Activated naive CD8-positive, alpha-beta T cell treated with anti-CD3 and anti-CD28 coated beads for 36 hours (primary cell): ENCODE measurements around the gene CALM1. TPM values are rescaled to one million over a fixed set of nuclear protein-coding genes. Genes with fewer than 3 reads are reported as not detected.

Experiments used
- DNase-seq: peaks from one replicate; pipeline ENCODE4 v3.0.0; 2021
- H3K27ac Mint-ChIP-seq: one replicate; pipeline ENCODE4 v1.8.0; 2022; ENCODE audit warnings: mild to moderate bottlenecking, moderate library complexity, mixed read lengths
- H3K27me3 Mint-ChIP-seq: one replicate; pipeline ENCODE4 v1.8.0; 2022; ENCODE audit warnings: mild to moderate bottlenecking, mixed read lengths
- H3K36me3 Mint-ChIP-seq: one replicate; pipeline ENCODE4 v1.8.0; 2021; ENCODE audit warnings: mild to moderate bottlenecking, mixed read lengths
- H3K4me1 Mint-ChIP-seq: one replicate; pipeline ENCODE4 v1.8.0; 2021; ENCODE audit warnings: mixed read lengths
- H3K4me3 Mint-ChIP-seq: one replicate; pipeline ENCODE4 v1.8.0; 2022; ENCODE audit warnings: mild to moderate bottlenecking, moderate library complexity, mixed read lengths
- H3K9me3 Mint-ChIP-seq: one replicate; pipeline ENCODE4 v1.8.0; 2022; ENCODE audit warnings: mixed read lengths
- total RNA-seq, 2 experiments: library from RNA; stranded (reverse); gene quantifications; one replicate each; pipeline ENCODE4 v1.2.3, GENCODE V29; 2021

Gene CALM1
- total RNA-seq, 2 experiments from 2014 or later = 437 to 439 TPM

DNA sequence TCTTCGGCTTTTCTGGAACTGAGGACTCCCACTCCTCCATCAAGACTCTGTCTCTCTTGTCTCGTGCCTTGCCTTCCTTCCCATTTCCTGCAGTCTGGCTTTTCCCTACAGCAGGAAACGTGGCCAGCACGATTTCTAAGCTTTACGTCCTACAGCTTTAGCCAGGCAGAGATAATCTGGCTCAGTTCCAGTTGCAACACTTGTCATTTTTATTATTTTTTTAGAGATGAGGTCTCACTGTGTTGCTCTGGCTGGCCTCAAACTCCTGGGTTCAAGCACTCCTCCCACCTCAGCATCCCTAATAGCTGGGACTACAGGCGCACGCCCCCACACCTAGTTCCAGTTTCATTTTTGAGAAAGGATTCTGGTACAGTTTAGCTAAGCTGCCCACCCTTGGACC lies 19.9 kb downstream of the CALM1 start:
- Mint-ChIP-seq H3K36me3 (no peaks in the 10 kb centered on the region), H3K27me3 (no peaks in the 10 kb centered on the region), H3K4me1 (peaks cover 2% of the 10 kb centered on the region), H3K9me3 (no peaks in the 10 kb centered on the region), H3K4me3 (no peak overlapping the region), H3K27ac (no peak overlapping the region)
- DNase-seq = no peak

DNA sequence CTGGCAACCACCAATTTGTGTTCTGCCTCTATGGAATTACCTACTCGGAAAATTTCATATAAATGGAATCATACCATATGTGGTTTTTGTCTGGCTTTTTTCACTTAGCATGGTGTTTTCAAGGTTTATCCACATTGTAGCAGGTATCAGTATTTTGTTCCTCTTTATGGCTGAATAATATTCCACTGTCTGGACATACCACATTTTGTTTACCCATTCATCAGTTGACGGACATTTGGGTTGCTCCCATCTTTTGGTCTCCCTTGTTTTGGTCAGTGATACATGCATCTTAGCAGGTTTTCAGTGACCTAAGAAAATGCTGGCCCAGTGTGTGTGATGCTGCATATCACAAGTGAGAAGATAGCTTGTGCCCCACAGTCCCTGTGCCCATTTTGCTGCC lies 21.2 kb downstream of the CALM1 start:
- Mint-ChIP-seq H3K9me3 (no peaks in the 10 kb centered on the region), H3K27ac (no peak overlapping the region), H3K4me3 (no peak overlapping the region), H3K36me3 (no peaks in the 10 kb centered on the region), H3K4me1 (peaks cover 2% of the 10 kb centered on the region), H3K27me3 (no peaks in the 10 kb centered on the region)
- DNase-seq = no peak

DNA sequence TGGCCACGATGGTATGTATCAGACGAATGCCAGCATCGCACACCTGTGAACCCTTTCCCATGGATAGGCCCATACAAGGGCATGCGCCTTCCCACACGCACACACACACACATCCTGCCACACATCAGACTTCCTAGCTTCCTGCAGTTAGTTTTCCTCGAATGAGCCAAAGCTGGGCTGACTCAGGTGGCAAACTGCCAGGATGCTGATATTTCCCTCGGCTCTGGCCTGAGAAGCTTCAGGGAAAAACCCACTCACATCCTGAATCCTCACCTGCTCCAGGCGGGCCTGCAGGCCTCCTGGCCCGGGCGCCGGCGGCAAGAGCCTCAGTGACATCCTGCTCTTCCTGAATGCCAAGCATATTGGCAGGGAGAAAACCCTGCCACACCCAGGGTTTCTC lies 22.4 kb downstream of the CALM1 start:
- Mint-ChIP-seq H3K27me3 (no peaks in the 10 kb centered on the region), H3K36me3 (no peaks in the 10 kb centered on the region), H3K4me1 (peaks cover 2% of the 10 kb centered on the region), H3K4me3 (no peak overlapping the region), H3K27ac (no peak overlapping the region), H3K9me3 (no peaks in the 10 kb centered on the region)
- DNase-seq = no peak

DNA sequence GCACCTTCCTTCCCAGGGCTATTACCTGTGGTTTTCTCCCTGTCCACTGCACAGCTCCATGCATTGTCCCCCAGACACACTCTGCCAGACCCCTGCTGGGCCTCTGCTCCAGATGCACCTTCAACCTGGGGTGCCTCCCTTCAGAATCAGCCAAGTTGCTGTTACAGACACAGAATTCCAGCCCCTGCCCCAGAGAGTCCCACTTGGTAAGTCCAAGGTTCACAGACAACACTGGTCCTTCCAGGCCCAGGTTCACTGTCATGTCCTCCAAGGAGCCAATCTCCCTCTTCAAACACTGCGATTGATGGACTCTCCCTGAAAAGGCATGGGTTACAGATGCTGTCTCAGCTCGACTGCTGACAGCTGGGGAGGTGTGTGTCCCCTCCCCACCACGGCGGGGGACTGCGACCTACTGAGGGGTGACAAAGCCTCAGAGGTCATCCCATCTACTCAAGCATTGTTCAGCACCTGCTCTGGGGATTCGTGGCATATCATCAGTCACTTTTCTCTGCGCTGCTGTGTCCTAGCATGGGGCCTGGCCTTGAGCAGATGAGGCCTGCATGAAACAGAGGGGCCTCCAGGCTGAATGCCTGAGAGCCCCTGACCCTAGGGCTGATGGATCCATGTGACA lies 24.3 kb downstream of the CALM1 start:
- peaks cover 2% of the 10 kb centered on the region for H3K4me1 Mint-ChIP-seq
- H3K9me3 Mint-ChIP-seq = no peaks in the 10 kb centered on the region
- no peaks in the 10 kb centered on the region for H3K27me3 Mint-ChIP-seq
- no peak for DNase-seq
- H3K36me3 Mint-ChIP-seq = no peaks in the 10 kb centered on the region
- no peak overlapping the region for H3K27ac Mint-ChIP-seq
- H3K4me3 Mint-ChIP-seq = no peak overlapping the region

DNA sequence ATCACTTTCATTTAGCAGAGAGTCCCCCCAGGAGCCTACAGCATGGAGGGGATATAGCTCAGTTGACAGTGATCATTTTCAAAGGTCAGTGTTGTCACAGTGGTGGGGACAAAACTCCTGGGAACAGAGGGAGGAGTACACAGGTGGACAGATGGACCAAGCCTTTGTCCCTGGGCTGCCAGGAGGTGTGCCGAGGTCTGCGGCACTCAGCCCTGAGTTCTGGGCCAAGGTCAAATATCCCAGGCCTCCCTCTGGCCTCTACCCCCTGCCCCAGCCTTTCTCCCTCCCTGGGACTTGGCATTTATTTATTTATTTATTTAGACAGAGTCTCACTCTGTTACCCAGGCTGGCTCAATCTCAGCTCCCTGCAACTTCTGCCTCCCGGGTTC lies 24.8 kb downstream of the CALM1 start:
- Mint-ChIP-seq H3K27ac (no peak overlapping the region), H3K36me3 (no peaks in the 10 kb centered on the region), H3K27me3 (no peaks in the 10 kb centered on the region), H3K4me3 (no peak overlapping the region), H3K9me3 (no peaks in the 10 kb centered on the region), H3K4me1 (peaks cover under 1% of the 10 kb centered on the region)
- DNase-seq = no peak

DNA sequence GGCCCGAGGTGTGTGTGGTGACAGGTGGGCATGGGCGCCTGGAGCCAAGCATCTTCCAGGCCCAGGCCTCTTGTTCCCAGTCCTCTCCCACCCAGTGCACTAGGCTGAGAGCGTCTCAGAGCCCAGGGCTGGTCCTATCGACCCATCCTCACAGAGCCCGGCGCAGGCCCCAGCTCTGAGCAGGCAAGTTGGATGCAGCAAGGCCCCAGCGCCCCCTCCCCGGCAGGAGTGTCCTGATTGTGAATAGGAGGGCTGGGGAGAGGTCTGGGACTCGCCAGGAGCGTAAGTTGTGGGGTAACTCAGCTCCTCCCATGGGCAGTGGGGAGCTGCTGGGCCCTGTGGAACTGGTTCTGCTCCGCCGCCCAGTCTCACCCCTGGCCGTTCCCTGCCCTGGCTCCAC lies 26.3 kb downstream of the CALM1 start:
- Mint-ChIP-seq H3K36me3 (no peaks in the 10 kb centered on the region), H3K4me1 (no peaks in the 10 kb centered on the region), H3K27me3 (no peaks in the 10 kb centered on the region), H3K4me3 (no peak overlapping the region), H3K27ac (no peak overlapping the region), H3K9me3 (no peaks in the 10 kb centered on the region)
- no peak for DNase-seq

DNA sequence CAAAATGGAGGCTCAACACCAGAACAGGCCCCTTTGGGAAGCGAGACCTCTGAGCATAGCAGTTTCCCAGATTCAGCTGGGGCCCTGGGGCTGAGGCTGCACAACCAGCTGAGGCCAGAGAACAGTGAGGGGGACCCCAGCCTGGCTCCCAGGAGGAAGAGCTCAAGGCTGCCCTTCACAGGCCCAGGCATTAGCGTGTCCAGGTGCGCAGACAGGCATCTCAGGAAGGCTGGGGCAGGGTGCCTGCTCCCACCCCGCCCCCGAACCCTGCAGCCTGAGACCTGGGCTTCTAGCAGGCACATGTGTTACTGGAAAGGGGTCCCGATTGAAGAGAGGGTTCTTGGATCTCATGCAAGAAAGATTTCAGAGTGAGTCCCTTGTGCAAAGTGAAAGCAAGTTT lies 27.2 kb downstream of the CALM1 start:
- Mint-ChIP-seq H3K9me3 (no peaks in the 10 kb centered on the region), H3K4me3 (no peak overlapping the region), H3K36me3 (no peaks in the 10 kb centered on the region), H3K27me3 (no peaks in the 10 kb centered on the region), H3K27ac (no peak overlapping the region), H3K4me1 (no peaks in the 10 kb centered on the region)
- no peak for DNase-seq

DNA sequence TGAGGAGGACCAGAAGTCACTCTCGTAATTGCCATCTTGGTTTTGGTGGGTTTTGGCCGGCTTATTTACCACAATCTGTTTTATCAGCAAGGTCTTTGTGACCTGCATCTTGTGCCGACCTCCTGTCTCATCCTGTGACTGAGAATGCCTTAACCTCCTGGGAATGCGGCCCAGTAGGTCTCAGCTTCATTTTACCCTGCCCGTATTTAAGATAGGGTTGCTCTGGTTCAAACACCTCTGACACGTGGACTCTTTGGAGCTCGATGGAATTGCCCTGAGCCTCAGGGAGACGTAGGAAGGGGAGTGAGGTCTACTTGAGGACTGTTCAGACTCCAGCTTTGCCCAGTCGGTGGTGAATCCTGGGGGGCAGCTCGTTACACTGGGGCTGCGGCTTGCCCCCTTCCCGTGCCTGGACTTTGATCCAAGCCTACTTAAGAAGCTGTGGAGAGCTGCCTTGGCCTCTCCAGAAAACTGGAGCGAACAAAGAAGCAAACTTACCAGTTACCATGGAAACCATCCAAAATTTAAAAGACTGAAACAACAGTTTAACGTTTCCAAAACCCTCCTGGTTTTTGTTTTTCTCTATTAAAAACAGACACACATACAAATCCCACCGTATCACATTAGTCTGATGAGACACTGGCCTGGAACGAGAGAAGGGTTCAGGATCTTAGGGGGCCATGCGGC lies 28.0 kb downstream of the CALM1 start:
- no peak overlapping the region for H3K27ac Mint-ChIP-seq
- no peaks in the 10 kb centered on the region for H3K36me3 Mint-ChIP-seq
- no peaks in the 10 kb centered on the region for H3K27me3 Mint-ChIP-seq
- no peaks in the 10 kb centered on the region for H3K9me3 Mint-ChIP-seq
- H3K4me3 Mint-ChIP-seq = no peak overlapping the region
- H3K4me1 Mint-ChIP-seq = no peaks in the 10 kb centered on the region
- no peak for DNase-seq

DNA sequence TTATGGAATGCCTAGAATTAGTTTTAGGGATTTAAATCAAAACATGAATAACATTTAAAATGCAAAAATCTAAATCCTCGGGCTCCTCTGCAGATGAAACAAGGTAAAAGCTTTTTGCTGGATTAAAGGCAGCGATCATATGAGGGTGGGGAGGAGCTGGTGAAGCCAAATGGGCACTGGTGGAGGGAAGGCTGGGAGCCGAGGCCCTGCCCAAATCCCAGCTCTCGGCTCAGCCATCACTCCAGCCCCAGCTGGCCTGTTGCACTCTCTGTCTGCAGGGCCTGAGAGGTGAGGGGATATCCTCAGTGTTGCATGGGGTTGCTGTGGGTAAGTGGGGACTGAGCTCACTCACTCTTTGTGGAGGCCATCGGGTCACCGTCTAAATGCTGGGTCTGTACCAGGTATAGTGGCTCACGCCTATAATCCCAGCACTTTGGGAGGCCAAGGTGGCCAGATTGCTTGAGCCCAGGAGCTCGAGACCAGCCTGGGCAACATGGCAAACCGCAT lies 28.6 kb downstream of the CALM1 start:
- Mint-ChIP-seq H3K36me3 (no peaks in the 10 kb centered on the region), H3K4me3 (no peak overlapping the region), H3K4me1 (no peaks in the 10 kb centered on the region), H3K27ac (no peak overlapping the region), H3K27me3 (no peaks in the 10 kb centered on the region), H3K9me3 (no peaks in the 10 kb centered on the region)
- no peak for DNase-seq

DNA sequence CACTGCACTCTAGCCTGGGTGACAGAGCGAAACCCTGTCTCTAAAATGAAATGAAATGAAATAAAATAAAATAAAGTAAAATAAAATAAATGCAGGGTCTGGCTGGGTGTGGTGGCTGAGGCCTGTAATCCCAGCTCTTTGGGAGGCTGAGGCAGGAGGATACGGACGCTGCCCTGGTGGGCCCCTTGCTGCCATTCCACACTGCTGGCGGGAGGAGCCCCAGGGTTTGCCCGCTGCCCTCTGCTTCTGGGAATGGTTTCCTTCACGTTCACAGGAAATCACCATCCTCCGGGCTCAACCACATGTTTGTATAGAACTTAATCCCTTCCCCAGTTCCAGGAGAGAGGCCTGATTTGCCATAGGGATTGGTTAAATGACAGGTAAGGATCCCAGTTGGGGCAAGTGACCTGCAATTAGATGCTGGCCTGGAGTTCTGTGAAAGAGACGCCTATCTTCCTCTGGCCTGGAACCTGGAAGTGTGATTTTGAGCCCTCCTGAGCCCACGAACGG lies 29.3 kb downstream of the CALM1 start:
- no peaks in the 10 kb centered on the region for H3K4me1 Mint-ChIP-seq
- H3K4me3 Mint-ChIP-seq = no peak overlapping the region
- H3K27ac Mint-ChIP-seq = no peak overlapping the region
- no peak for DNase-seq
- no peaks in the 10 kb centered on the region for H3K27me3 Mint-ChIP-seq
- H3K9me3 Mint-ChIP-seq = no peaks in the 10 kb centered on the region
- no peaks in the 10 kb centered on the region for H3K36me3 Mint-ChIP-seq

DNA sequence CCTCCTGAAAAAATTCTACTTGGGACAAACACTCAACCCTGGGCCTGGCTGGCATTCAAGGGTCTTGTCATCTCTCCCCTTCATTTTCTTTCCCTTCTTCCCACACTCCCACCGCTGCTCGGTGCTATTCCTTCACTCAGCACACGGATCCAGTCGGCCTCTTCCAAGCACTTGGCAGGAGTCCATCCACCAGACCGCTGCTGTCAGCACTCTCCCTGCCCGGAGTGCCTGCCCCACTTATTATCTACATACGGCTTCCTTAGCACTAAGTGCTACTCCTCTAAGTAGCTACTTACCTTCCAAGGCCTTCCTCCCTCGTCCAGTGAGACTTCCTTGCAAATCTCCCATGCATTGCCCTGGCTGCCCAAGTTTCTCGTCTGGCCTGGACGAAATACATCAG lies 29.8 kb downstream of the CALM1 start:
- no peaks in the 10 kb centered on the region for H3K27me3 Mint-ChIP-seq
- DNase-seq = no peak
- H3K4me1 Mint-ChIP-seq = no peaks in the 10 kb centered on the region
- no peak overlapping the region for H3K4me3 Mint-ChIP-seq
- H3K9me3 Mint-ChIP-seq = no peaks in the 10 kb centered on the region
- no peaks in the 10 kb centered on the region for H3K36me3 Mint-ChIP-seq
- no peak overlapping the region for H3K27ac Mint-ChIP-seq

DNA sequence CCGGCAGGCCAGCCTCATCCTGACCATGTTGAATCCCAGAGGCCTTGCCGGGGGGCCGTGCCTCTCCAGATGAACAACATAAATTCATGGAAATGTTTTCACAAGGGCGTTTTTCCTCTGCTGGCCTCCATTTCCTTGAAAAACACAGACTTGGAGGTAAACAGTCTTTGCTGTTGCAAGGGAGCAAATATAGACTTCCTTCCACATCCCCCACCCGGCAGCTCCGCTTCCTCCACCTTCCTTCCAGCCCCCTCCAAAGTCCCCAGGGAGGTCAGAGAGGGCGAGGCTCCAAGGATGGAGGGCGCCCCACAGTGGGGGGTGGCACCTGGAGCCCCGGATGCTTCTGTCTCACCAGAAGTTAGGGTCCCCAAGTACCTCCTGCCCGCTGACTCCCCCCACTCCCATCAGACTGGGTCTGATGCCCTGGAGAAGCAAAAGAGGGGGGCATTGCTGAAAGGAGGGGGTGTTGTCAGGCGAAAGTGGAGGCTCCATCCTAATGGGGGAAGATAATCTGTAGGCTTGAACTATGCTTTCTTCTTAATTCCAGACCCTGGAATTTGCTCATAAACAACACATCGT lies 31.1 kb downstream of the CALM1 start:
- Mint-ChIP-seq H3K9me3 (no peaks in the 10 kb centered on the region), H3K27ac (no peak overlapping the region), H3K4me3 (no peak overlapping the region), H3K36me3 (no peaks in the 10 kb centered on the region), H3K4me1 (no peaks in the 10 kb centered on the region), H3K27me3 (no peaks in the 10 kb centered on the region)
- DNase-seq = no peak

DNA sequence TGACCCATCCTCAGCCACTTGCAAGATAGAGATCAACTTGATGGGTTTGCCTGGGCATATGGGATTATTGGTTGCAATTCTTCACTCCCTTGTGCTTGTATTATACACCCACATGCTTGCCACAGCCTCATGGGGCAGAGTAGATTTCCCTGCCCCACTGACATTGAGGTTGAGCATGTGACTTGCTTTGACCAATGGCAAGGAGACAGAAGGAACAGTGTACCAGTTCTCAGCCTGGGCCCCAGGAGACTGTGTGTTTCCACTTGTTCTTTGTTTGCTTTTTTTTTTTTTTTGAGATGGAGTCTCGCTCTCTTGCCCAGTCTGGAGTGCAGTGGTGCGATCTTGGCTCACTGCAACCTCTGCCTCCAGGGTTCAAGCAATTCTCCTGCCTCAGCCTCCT lies 31.8 kb downstream of the CALM1 start:
- Mint-ChIP-seq H3K4me1 (no peaks in the 10 kb centered on the region), H3K36me3 (no peaks in the 10 kb centered on the region), H3K27ac (no peak overlapping the region)

DNA sequence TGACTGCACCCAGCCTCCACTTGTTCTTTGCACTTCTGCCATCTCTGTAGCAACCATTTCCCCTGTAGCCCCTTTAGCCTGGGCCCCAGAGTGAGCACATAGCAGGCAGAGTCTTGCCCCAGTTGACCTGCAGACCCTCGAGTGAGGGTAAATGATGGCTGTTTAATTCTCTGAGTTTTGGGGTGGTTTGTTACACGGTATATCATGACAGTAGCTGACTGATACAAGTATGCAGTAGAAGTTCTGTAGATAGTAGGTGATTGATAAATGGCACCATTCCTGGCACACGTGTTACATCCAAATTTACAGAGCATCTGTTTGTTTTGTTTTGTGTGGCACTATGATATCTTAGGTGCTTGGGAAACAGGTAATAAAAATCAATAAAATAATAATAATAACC lies 32.4 kb downstream of the CALM1 start:
- Mint-ChIP-seq H3K27ac (no peak overlapping the region), H3K9me3 (no peaks in the 10 kb centered on the region)

More for the DNA sequence above, 31.8 kb downstream of the CALM1 start:
- Mint-ChIP-seq H3K9me3 (no peaks in the 10 kb centered on the region), H3K27me3 (no peaks in the 10 kb centered on the region), H3K4me3 (no peak overlapping the region)
- DNase-seq = no peak

DNA sequence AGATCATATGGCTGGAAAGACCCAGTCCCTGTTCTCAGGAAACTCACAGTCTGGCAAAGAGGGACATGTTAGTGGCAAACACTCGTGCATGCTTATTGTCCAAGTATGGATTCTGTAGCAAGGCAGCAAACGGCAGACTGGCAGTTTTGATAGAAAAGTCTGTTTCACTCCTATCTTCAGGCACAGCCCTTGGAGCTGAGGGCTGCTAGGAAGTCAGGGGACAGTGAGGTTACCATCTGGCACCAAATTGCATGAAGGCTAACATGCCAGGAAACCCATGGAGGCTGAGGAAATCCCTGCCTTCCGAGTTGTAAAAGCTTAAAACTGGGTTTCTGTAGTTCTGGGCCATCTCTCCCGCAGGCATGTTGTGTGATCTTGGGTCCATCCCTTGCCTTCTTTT lies 32.9 kb downstream of the CALM1 start:
- Mint-ChIP-seq H3K27ac (no peak overlapping the region), H3K36me3 (no peaks in the 10 kb centered on the region), H3K27me3 (no peaks in the 10 kb centered on the region), H3K4me3 (no peak overlapping the region), H3K4me1 (no peaks in the 10 kb centered on the region), H3K9me3 (no peaks in the 10 kb centered on the region)
- DNase-seq = no peak

More for the DNA sequence above, 32.4 kb downstream of the CALM1 start:
- Mint-ChIP-seq H3K4me3 (no peak overlapping the region), H3K36me3 (no peaks in the 10 kb centered on the region), H3K27me3 (no peaks in the 10 kb centered on the region), H3K4me1 (no peaks in the 10 kb centered on the region)
- no peak for DNase-seq
